GM10266 (cell line): ENCODE results near the gene JAG2.

Source experiments
- DNase-seq: peaks from one replicate; pipeline ENCODE4 v3.0.0; 2012; ENCODE audit errors: extremely low spot score
- TF ChIP-seq, protein P1 (sequence below): IDR thresholded peaks from 2 replicates; pipeline ENCODE4 v1.5.1; 2012; ENCODE audit warnings: mild to moderate bottlenecking, low read depth; ENCODE audit not compliant: control insufficient read depth, insufficient read depth; ENCODE audit errors: missing control alignments

The JAG2 gene

DNA sequence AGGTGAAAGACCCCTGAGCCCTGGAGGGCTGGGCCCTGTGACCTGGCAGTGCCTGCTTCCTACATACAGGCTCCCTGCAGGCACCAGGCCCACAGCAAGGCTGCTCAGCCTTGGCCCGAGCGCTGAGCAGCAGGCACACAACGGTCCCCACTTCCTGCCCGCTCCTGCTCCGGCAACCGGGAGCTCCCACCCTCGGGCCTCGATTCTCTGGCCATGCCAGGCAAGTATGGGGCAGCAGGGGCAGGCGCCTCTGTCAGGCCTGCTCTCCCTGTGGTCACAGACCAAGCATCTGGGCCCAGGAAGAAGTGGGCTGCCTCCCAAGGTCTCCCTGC, 43.1 kb upstream of the JAG2 start:
- no peak for DNase-seq
- TF ChIP-seq, protein P1, sequence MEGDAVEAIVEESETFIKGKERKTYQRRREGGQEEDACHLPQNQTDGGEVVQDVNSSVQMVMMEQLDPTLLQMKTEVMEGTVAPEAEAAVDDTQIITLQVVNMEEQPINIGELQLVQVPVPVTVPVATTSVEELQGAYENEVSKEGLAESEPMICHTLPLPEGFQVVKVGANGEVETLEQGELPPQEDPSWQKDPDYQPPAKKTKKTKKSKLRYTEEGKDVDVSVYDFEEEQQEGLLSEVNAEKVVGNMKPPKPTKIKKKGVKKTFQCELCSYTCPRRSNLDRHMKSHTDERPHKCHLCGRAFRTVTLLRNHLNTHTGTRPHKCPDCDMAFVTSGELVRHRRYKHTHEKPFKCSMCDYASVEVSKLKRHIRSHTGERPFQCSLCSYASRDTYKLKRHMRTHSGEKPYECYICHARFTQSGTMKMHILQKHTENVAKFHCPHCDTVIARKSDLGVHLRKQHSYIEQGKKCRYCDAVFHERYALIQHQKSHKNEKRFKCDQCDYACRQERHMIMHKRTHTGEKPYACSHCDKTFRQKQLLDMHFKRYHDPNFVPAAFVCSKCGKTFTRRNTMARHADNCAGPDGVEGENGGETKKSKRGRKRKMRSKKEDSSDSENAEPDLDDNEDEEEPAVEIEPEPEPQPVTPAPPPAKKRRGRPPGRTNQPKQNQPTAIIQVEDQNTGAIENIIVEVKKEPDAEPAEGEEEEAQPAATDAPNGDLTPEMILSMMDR: no peak

DNA sequence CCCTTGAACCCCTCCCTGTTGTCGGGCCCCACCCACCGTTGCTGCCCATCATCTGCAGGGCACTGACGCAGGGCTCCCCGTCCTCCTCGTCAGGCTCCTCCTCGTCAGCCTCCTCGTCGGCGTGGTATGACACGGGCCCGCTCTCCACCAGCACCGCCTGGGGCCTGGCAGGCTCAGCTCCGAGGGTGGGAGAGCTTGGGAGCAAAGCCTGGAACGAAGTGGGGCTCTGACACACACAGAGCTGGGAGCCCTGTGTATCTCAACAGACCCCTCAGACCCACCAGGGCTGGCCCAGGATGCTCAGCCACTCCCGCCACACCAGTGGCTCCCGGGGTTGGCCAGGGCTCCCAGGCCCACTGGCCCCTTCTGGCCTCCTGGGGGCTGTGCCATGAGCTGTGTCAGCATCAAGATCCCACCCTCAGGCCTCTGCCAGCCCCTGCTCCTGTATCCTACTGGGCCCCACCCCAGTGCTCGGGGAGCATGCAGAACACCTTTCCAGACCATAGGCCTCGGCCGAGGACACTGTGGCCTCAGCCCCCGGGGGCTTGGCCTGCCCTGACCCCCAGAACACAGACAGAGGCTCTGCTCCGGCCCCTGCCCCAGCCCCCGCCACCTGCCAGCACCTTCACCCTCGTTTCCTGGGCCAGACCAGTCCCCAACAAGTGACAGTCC, 42.6 kb upstream of the JAG2 start:
- no peak for DNase-seq
- TF ChIP-seq, protein P1: no peak

DNA sequence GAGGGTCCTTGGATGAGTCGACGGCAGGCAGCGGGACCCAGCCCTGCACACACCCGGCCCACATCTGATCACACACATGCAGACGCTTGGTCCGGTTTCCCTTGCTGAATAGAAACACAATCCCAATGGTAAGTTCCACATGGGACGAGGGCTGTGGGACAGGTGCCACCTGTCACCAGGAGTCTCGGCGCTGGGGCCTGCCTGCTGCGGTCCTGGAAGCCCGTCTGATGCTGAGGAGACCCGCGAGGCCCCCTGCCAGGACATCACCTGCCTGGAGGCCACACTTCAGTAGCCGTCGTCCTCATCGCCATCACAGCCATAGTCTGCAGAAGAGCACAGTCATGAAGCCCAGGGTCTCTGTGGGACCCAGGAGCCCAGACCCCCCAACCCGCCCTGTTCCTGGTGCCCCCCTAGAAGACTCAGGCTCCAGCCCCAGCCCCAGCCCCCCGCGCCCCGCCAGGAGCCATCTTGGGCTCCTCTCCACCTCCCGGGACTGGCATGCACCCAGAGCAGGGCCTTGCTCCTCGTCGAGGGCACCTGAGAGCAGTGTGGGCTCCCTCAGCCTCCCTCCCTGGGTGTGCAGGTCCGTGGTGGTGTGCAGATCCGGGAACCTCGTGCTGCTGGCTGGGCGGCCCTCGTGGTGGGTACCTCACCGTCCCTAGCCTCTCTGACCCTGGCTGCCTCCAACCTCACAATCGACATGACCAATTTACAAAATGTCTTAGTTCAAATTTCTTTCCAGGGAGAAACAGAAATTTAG, 41.9 kb upstream of the JAG2 start:
- TF ChIP-seq, protein P1: no peak
- DNase-seq: no peak

DNA sequence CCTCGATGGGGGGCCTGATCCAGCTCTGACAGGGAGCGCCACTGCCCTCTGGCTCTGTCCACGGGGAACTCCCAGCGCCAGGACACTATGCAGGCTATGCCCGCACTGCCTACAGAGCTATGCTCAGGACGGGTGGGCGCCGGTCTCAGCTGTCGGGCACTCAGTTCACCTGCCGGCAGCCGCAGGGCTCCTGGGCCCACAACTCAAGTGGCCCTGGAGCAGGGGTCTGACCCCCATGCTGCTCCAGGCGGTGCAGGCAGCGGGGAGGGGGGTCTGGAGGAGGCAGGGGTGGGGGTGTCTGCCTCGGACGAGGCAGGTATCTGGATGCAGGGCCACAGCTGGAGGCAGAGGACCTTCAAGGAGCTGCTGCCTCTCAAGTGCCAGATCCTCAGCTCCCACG, 41.1 kb upstream of the JAG2 start:
- TF ChIP-seq, protein P1: no peak
- no peak for DNase-seq

DNA sequence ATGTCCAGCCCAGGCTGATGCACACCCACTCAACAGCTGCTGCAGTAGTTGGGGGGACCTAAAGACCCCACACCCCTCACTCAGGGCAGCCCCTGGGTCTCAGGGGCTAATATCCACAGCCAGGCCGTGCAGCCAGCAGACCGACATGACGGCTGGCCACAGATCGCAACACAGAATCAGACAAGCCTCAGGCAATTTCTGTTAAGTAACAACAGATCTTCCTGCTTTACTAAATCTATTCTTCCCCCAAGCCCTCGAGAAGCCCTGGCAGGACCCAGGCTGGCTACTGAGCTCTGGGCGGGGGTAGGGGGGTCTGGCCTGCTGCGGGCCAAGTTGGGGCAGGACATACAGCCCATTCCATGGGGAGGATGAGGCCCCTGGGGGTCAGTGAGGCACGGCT, 40.5 kb upstream of the JAG2 start:
- no peak for DNase-seq
- TF ChIP-seq, protein P1: no peak

DNA sequence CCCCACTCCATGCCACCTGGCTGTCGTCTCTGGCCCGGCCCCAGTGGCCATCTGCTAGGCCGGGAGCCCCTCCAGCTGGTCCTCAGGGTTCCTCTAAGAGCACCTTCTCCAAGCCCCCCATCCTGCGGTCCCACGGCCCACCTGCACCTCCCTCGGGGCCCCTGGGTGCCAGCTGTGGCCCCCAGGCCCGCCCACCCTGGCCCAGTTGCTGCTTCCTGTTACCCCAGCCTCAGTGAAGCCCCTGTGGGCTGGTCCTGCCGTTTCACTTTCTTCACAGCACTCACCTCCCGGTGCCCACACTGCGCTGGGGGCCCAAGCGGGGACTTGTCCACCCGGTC, 40.1 kb upstream of the JAG2 start:
- TF ChIP-seq, protein P1: no peak
- no peak for DNase-seq

DNA sequence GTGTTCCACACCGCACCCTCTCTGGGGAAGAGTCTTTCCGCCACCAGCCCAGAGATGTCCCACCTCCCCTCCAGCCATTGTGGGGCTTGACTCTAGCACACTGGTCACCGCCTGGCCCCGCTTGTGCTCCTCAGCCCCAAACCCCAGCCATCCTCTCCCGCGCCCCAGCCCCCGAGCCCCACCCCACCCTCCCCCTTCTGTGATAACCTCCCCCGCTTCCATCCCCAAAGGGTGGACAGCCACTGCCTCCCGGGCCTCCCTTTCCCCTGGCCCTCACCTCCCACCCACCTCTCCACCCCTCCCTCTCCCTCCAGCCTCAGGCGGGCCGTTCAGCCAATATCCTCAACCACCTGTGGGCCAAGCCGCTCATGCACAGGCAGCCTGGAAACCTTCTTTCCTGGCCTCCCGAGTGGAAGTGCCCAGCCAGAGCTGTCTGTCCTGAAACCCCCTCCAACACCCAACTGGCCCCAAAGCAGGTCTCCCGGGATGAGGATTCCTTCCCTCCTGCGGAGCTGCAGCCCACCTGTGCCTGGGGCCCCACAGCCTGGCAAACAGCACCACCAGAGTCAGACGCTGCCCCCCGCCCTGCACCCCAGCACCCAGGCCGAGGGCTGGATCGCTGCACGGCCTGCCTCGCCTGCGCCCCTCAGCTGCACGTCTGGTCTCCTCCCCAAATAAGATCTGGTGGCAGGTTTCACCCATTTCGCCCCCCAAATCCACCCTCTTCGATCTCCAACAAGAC, 39.6 kb upstream of the JAG2 start:
- TF ChIP-seq, protein P1: no peak
- no peak for DNase-seq
